ENCODE results near the gene KLHL8.

The KLHL8 gene

DNA sequence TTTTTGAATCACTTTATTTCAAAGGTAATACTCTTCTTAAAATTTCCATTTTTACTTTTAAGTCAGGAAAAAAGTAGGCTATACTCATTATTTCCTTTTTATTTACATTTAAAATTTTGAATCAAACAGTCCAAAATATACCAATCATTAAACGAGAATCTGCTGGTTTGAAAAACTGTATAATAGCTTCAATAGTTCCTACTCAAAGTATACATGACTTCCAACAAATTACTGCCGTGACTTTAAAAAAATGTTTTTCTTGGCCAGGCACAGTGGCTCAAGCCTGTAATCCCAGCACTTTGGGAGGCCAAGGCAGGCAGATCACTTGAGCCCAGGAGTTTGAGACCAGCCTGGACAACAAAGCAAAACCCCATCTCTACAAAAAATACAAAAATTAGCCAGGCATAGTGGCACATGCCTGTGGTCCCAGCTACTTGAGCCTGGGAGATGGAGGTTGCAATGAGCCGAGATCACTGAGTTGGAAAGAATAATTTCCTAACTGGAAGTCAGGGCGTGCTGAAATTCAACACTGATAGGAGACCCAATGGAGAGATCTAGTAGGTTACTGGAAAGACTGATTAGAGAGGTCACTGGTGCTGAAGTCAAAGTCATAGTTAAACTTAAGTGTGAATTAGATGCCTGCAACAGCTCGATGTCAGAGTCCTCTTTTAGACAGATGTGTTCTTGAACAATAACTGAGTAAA is 9.0 kb downstream of the KLHL8 start:
- no peak for TF ChIP-seq CTCF (IDR thresholded peaks at IDR 0.05; ENCODE audit: poor library complexity, severe bottlenecking)
- H3K27ac ChIP-seq (ENCODE audit: poor library complexity, severe bottlenecking), result no peak overlapping the region

GRCh38 chr4:87209696-87210095 is 10.7 kb downstream of the KLHL8 start:
- TF ChIP-seq CTCF (IDR thresholded peaks at IDR 0.05; ENCODE audit: poor library complexity, severe bottlenecking), result no peak
- Histone ChIP-seq H3K4me3 (ENCODE audit: severe bottlenecking) (no peak overlapping the region), H3K27me3 (ENCODE audit: insufficient read depth, poor library complexity, severe bottlenecking) (no peaks in the 10 kb centered on the region), H3K4me1 (ENCODE audit: insufficient read depth, poor library complexity, severe bottlenecking) (peaks cover 5% of the 10 kb centered on the region), H3K36me3 (ENCODE audit: low read depth) (no peaks in the 10 kb centered on the region), H3K9me3 (ENCODE audit: severe bottlenecking) (no peaks in the 10 kb centered on the region), H3K27ac (ENCODE audit: poor library complexity, severe bottlenecking) (no peak overlapping the region)
- DNase-seq (ENCODE audit: low spot score) (no peak), ATAC-seq (ENCODE audit: low read depth) (no peak)

More for the DNA sequence above, 9.0 kb downstream of the KLHL8 start:
- no peaks in the 10 kb centered on the region for H3K36me3 ChIP-seq (ENCODE audit: low read depth)
- H3K27me3 ChIP-seq (ENCODE audit: insufficient read depth, poor library complexity, severe bottlenecking), result no peaks in the 10 kb centered on the region
- ATAC-seq (ENCODE audit: low read depth) (no peak), DNase-seq (ENCODE audit: low spot score) (no peak)
- H3K4me1 ChIP-seq (ENCODE audit: insufficient read depth, poor library complexity, severe bottlenecking), result peaks cover 5% of the 10 kb centered on the region
- H3K4me3 ChIP-seq (ENCODE audit: severe bottlenecking), result no peak overlapping the region
- no peaks in the 10 kb centered on the region for H3K9me3 ChIP-seq (ENCODE audit: severe bottlenecking)

DNA sequence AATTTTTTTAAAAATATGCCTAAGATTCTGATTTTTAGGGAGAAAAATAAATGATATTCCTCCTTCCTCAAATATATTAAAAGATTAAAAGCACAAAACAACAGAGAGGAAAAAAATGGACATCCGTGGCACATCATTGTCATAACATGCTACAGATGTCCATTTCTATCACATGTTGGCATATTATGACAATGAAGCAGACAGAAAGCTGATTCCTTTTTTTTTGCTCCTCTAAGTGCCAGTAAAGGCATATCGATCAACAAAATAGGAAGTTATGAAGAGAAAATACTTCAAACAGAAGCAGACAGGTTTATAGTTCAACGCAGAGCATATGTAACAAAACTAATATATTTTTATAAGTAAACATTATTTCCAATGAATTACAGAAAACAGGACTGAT is 11.2 kb downstream of the KLHL8 start:
- no peaks in the 10 kb centered on the region for H3K27me3 ChIP-seq (ENCODE audit: insufficient read depth, poor library complexity, severe bottlenecking)
- DNase-seq (ENCODE audit: low spot score), result no peak
- TF ChIP-seq CTCF (IDR thresholded peaks at IDR 0.05; ENCODE audit: poor library complexity, severe bottlenecking), result no peak
- no peak overlapping the region for H3K27ac ChIP-seq (ENCODE audit: poor library complexity, severe bottlenecking)
- no peaks in the 10 kb centered on the region for H3K9me3 ChIP-seq (ENCODE audit: severe bottlenecking)
- no peaks in the 10 kb centered on the region for H3K36me3 ChIP-seq (ENCODE audit: low read depth)
- no peak overlapping the region for H3K4me3 ChIP-seq (ENCODE audit: severe bottlenecking)
- no peak for ATAC-seq (ENCODE audit: low read depth)
- peaks cover 5% of the 10 kb centered on the region for H3K4me1 ChIP-seq (ENCODE audit: insufficient read depth, poor library complexity, severe bottlenecking)

DNA sequence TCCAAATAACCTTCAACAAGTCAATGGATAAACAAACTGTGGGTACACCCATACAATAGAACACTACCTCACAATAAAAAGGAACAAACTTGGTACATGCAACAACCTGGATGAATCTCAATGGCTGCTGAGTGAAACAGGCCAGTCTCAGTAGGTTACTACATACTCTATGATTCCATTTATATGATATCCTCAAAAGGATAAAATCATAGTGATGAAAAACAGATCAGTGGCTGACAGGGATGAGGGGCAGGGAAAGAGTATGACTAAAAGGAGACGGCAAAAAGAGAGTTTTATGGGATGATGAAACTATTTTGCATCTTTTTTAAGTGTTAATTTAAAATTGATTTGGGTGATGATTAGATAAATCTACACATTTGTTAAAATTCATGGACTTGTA is 15.9 kb downstream of the KLHL8 start:
- Histone ChIP-seq H3K27ac (ENCODE audit: poor library complexity, severe bottlenecking) (no peak overlapping the region), H3K4me1 (ENCODE audit: insufficient read depth, poor library complexity, severe bottlenecking) (no peaks in the 10 kb centered on the region), H3K27me3 (ENCODE audit: insufficient read depth, poor library complexity, severe bottlenecking) (no peaks in the 10 kb centered on the region), H3K4me3 (ENCODE audit: severe bottlenecking) (no peak overlapping the region), H3K36me3 (ENCODE audit: low read depth) (no peaks in the 10 kb centered on the region), H3K9me3 (ENCODE audit: severe bottlenecking) (no peaks in the 10 kb centered on the region)
- TF ChIP-seq CTCF (IDR thresholded peaks at IDR 0.05; ENCODE audit: poor library complexity, severe bottlenecking), result no peak
- ATAC-seq (ENCODE audit: low read depth), result no peak
- DNase-seq (ENCODE audit: low spot score), result no peak

- H3K27ac ChIP-seq (ENCODE audit: poor library complexity, severe bottlenecking), result no peak overlapping the region
- no peaks in the 10 kb centered on the region for H3K27me3 ChIP-seq (ENCODE audit: insufficient read depth, poor library complexity, severe bottlenecking)
- H3K4me3 ChIP-seq (ENCODE audit: severe bottlenecking), result no peak overlapping the region
- no peak for TF ChIP-seq CTCF (IDR thresholded peaks at IDR 0.05; ENCODE audit: poor library complexity, severe bottlenecking)
- DNase-seq (ENCODE audit: low spot score), result no peak
- 0 out of 2 replicates have a peak, but pooled peaks cover 4% of the 10 kb centered on the region for H3K36me3 ChIP-seq (ENCODE audit: low read depth)
- H3K9me3 ChIP-seq (ENCODE audit: severe bottlenecking), result no peaks in the 10 kb centered on the region
- H3K4me1 ChIP-seq (ENCODE audit: insufficient read depth, poor library complexity, severe bottlenecking), result no peaks in the 10 kb centered on the region
- no peak for ATAC-seq (ENCODE audit: low read depth)
These were observed 23.5 kb downstream of the KLHL8 start for GRCh38 chr4:87196927-87197326.
